Measurements from ENCODE around the gene CST9. TPM values are rescaled to one million over a fixed set of nuclear protein-coding genes. Genes with fewer than 3 reads are reported as not detected.

Gene CST9
- total RNA-seq, 1 experiment from 2014 or later, result not detected

DNA sequence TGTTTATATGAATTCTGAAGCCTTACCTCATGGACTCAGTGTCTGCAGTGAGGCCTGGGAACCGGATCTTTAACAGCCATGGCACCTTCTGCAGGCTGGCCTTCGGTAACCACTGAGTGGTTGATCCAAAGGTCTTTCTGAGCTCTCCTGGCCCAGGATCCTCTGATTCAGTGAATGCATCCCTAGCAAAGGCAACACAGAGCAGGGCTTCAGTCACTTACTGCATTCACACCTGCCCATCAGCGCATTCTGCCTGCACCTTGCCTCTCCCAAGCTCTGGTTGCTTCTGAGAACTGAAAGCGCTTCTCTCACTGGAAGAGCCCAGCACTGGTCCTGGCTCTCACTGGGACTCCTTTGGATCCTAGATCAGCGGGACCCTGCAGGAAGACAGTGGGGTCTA, 8.4 kb upstream of the CST9 start:
- TF ChIP-seq POLR2AphosphoS5 (IDR thresholded peaks at IDR 0.05; ENCODE audit: low read depth, low read length) (no peak), TCF7L2 (IDR thresholded peaks at IDR 0.05; ENCODE audit: low read depth, low read length) (no peak), SIN3A (IDR thresholded peaks at IDR 0.05; ENCODE audit: borderline replicate concordance, insufficient read depth, low read depth, low read length) (no peak)
- TF ChIP-seq, protein P1, sequence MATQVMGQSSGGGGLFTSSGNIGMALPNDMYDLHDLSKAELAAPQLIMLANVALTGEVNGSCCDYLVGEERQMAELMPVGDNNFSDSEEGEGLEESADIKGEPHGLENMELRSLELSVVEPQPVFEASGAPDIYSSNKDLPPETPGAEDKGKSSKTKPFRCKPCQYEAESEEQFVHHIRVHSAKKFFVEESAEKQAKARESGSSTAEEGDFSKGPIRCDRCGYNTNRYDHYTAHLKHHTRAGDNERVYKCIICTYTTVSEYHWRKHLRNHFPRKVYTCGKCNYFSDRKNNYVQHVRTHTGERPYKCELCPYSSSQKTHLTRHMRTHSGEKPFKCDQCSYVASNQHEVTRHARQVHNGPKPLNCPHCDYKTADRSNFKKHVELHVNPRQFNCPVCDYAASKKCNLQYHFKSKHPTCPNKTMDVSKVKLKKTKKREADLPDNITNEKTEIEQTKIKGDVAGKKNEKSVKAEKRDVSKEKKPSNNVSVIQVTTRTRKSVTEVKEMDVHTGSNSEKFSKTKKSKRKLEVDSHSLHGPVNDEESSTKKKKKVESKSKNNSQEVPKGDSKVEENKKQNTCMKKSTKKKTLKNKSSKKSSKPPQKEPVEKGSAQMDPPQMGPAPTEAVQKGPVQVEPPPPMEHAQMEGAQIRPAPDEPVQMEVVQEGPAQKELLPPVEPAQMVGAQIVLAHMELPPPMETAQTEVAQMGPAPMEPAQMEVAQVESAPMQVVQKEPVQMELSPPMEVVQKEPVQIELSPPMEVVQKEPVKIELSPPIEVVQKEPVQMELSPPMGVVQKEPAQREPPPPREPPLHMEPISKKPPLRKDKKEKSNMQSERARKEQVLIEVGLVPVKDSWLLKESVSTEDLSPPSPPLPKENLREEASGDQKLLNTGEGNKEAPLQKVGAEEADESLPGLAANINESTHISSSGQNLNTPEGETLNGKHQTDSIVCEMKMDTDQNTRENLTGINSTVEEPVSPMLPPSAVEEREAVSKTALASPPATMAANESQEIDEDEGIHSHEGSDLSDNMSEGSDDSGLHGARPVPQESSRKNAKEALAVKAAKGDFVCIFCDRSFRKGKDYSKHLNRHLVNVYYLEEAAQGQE (IDR thresholded peaks at IDR 0.05; ENCODE audit: insufficient read depth in 1 of 2, low read depth in 2 of 2, low read length in 1 of 2), result no peak
- TF ChIP-seq, protein P2, sequence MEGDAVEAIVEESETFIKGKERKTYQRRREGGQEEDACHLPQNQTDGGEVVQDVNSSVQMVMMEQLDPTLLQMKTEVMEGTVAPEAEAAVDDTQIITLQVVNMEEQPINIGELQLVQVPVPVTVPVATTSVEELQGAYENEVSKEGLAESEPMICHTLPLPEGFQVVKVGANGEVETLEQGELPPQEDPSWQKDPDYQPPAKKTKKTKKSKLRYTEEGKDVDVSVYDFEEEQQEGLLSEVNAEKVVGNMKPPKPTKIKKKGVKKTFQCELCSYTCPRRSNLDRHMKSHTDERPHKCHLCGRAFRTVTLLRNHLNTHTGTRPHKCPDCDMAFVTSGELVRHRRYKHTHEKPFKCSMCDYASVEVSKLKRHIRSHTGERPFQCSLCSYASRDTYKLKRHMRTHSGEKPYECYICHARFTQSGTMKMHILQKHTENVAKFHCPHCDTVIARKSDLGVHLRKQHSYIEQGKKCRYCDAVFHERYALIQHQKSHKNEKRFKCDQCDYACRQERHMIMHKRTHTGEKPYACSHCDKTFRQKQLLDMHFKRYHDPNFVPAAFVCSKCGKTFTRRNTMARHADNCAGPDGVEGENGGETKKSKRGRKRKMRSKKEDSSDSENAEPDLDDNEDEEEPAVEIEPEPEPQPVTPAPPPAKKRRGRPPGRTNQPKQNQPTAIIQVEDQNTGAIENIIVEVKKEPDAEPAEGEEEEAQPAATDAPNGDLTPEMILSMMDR (IDR thresholded peaks at IDR 0.05), result no peak
- intact Hi-C loops (cut with micrococcal nuclease; ENCODE audit: unreplicated experiment), result loop anchor here (10.0 kb wide), 1 partner anchor 61 kb away; no protein-coding TSS in a partner anchor
- H3K9me3 ChIP-seq (ENCODE audit: control insufficient read depth, insufficient read depth, low read depth, low read length), result no peaks in the 10 kb centered on the region
- H3K27ac ChIP-seq (ENCODE audit: low read length), result no peak overlapping the region
- H3K27me3 ChIP-seq (ENCODE audit: control insufficient read depth, insufficient read depth, low read length), result no peaks in the 10 kb centered on the region
- ChIA-PET POLR2A (no interaction called here), CTCF (no interaction called here)
- no peak for ATAC-seq
- in situ Hi-C loops (cut with HindIII; ENCODE audit: low pct_unique_long_range_greater_than_20kb, low sequenced_read_pairs), result no loop called here
- H3K4me3 ChIP-seq (ENCODE audit: low read depth in 2 of 2, low read length in 2 of 2), result no peak overlapping the region
- DNase-seq (ENCODE audit: low read depth, low spot score), result no peak
- no TSS peak for BruUV-seq (replicated peaks)
- no peaks in the 10 kb centered on the region for H3K36me3 ChIP-seq (ENCODE audit: control insufficient read depth, insufficient read depth, low read length)
- H3K4me1 ChIP-seq (ENCODE audit: control insufficient read depth, insufficient read depth, low read length), result no peaks in the 10 kb centered on the region

DNA sequence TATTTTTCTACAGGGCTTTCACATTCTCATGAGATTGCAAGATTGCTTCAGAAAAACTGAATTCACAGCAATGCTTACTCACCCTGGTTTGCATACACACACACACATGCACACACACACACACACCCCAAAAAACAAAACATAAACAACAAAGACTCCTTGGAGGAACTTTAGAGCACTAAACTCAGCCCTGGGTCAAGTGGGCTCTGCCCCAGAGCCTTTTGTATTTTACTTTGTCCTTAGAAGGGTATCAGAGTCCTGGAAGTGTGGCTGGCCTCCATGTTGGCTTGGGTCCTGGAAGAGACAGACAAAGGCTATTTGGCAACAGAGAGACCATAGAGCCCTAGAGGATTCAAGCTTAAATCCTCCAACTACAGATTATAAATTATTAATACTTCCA, 8.0 kb upstream of the CST9 start:
- TF ChIP-seq, protein P1 (IDR thresholded peaks at IDR 0.05; ENCODE audit: insufficient read depth in 1 of 2, low read depth in 2 of 2, low read length in 1 of 2), result no peak
- TF ChIP-seq TCF7L2 (IDR thresholded peaks at IDR 0.05; ENCODE audit: low read depth, low read length) (no peak), POLR2AphosphoS5 (IDR thresholded peaks at IDR 0.05; ENCODE audit: low read depth, low read length) (no peak)
- TF ChIP-seq, protein P2 (IDR thresholded peaks at IDR 0.05), result no peak
- no peaks in the 10 kb centered on the region for H3K9me3 ChIP-seq (ENCODE audit: control insufficient read depth, insufficient read depth, low read depth, low read length)
- no peaks in the 10 kb centered on the region for H3K36me3 ChIP-seq (ENCODE audit: control insufficient read depth, insufficient read depth, low read length)
- no peaks in the 10 kb centered on the region for H3K4me1 ChIP-seq (ENCODE audit: control insufficient read depth, insufficient read depth, low read length)
- ChIA-PET POLR2A (no interaction called here), CTCF (no interaction called here)
- H3K4me3 ChIP-seq (ENCODE audit: low read depth in 2 of 2, low read length in 2 of 2), result no peak overlapping the region
- no TSS peak for BruUV-seq (replicated peaks)
- in situ Hi-C loops (cut with HindIII; ENCODE audit: low pct_unique_long_range_greater_than_20kb, low sequenced_read_pairs) (no loop called here), intact Hi-C loops (cut with micrococcal nuclease; ENCODE audit: unreplicated experiment) (loop anchor here (10.0 kb wide), 1 partner anchor 61 kb away; no protein-coding TSS in a partner anchor)
- H3K27ac ChIP-seq (ENCODE audit: low read length), result no peak overlapping the region
- H3K27me3 ChIP-seq (ENCODE audit: control insufficient read depth, insufficient read depth, low read length), result no peaks in the 10 kb centered on the region
- no peak for DNase-seq (ENCODE audit: low read depth, low spot score)
- no peak for ATAC-seq

Measured in Panc1 (cell line).